Measurements from ENCODE around the gene MOXD1. TPM values are rescaled to one million over a fixed set of nuclear protein-coding genes. Genes with fewer than 3 reads are reported as not detected.

The MOXD1 gene
- total RNA-seq, 1 donor from 2014 or later = 83.6 TPM

- H3K9me3 Mint-ChIP-seq = no peaks in the 10 kb centered on the region
These were observed 120.8 kb downstream of the MOXD1 start for GRCh38 chr6:132280436-132280835.

DNA sequence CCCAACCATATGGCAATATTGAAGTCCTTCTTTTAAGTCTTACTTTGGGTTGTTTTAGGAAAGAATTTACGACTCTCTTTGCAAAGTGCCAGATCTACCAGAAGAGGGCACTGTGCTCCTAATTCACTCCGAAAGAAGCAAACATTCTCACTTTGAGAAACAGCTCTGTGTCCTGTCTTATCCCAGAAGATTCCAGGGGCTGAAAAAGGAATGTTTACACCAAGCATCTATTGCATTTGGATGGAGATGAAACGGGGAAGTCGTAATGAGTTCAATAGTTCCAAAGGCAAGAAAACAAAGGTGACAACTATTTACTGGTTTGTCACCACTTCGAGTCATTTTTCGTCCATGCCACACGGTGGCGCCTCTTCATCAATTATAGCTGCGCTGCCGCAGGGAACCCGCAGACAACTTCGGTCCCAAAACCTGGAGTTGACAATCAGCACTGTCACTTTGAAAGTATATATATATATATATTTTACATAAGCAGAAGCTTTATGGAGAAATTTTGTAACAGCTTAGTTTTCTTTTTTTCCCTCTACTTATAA, 121.6 kb downstream of the MOXD1 start:
- Mint-ChIP-seq H3K27me3 (ENCODE audit: low read depth) (no peaks in the 10 kb centered on the region), H3K27ac (ENCODE audit: unreplicated experiment) (peak overlapping the region; percentile 94)
- DNase-seq (ENCODE audit: low read depth, low spot score) = peak; percentile 82

More at GRCh38 chr6:132280436-132280835, 120.8 kb downstream of the MOXD1 start:
- no peak for DNase-seq (ENCODE audit: low read depth, low spot score)
- no peak overlapping the region for H3K27ac Mint-ChIP-seq (ENCODE audit: unreplicated experiment)
- H3K4me1 Mint-ChIP-seq = peaks cover 4% of the 10 kb centered on the region
- H3K36me3 Mint-ChIP-seq (ENCODE audit: low read depth) = no peaks in the 10 kb centered on the region
- H3K4me3 Mint-ChIP-seq = no peak overlapping the region
- no peaks in the 10 kb centered on the region for H3K27me3 Mint-ChIP-seq (ENCODE audit: low read depth)
- no peak for TF ChIP-seq CTCF (conservative IDR thresholded peaks at IDR 0.05)

GRCh38 chr6:132275066-132275970, 126.0 kb downstream of the MOXD1 start:
- no peak for DNase-seq (ENCODE audit: low read depth, low spot score)
- no peaks in the 10 kb centered on the region for H3K4me1 Mint-ChIP-seq
- no peaks in the 10 kb centered on the region for H3K27me3 Mint-ChIP-seq (ENCODE audit: low read depth)
- no peak overlapping the region for H3K4me3 Mint-ChIP-seq
- no peaks in the 10 kb centered on the region for H3K9me3 Mint-ChIP-seq
- no peak for TF ChIP-seq CTCF (conservative IDR thresholded peaks at IDR 0.05)
- no peak overlapping the region for H3K27ac Mint-ChIP-seq (ENCODE audit: unreplicated experiment)
- H3K36me3 Mint-ChIP-seq (ENCODE audit: low read depth) = no peaks in the 10 kb centered on the region

More for the DNA sequence above, 121.6 kb downstream of the MOXD1 start:
- no peaks in the 10 kb centered on the region for H3K36me3 Mint-ChIP-seq (ENCODE audit: low read depth)
- H3K4me1 Mint-ChIP-seq = peaks cover 4% of the 10 kb centered on the region
- H3K9me3 Mint-ChIP-seq = no peaks in the 10 kb centered on the region
- peak; percentile 99 for TF ChIP-seq CTCF (conservative IDR thresholded peaks at IDR 0.05)
- peak overlapping the region; percentile 66 for H3K4me3 Mint-ChIP-seq

GRCh38 chr6:132272776-132273175, 128.5 kb downstream of the MOXD1 start:
- H3K9me3 Mint-ChIP-seq = no peaks in the 10 kb centered on the region

More at GRCh38 chr6:132272776-132273175, 128.5 kb downstream of the MOXD1 start:
- H3K36me3 Mint-ChIP-seq (ENCODE audit: low read depth) = no peaks in the 10 kb centered on the region
- no peak overlapping the region for H3K27ac Mint-ChIP-seq (ENCODE audit: unreplicated experiment)
- no peaks in the 10 kb centered on the region for H3K27me3 Mint-ChIP-seq (ENCODE audit: low read depth)
- H3K4me3 Mint-ChIP-seq = no peak overlapping the region
- no peak for DNase-seq (ENCODE audit: low read depth, low spot score)
- no peak for TF ChIP-seq CTCF (conservative IDR thresholded peaks at IDR 0.05)
- H3K4me1 Mint-ChIP-seq = no peaks in the 10 kb centered on the region
